HEK293 (cell line): ENCODE data around the gene ATOH7.

Source experiments
- CTCF ChIA-PET: fragments of 350-600 bp; formaldehyde crosslinking; extraction: SDS; loops from one replicate; lab custom pipeline; 2021; ENCODE audit warnings: antibody characterized with exemption; lab: Yijun Ruan, JAX
- POLR2A ChIA-PET: fragments of 300-600 bp; formaldehyde crosslinking; extraction: SDS; loops from one replicate; lab custom pipeline; 2020; ENCODE audit warnings: antibody characterized with exemption, inconsistent platforms; lab: Yijun Ruan, JAX
- H3K27ac ChIP-seq: fragments of 200-500 bp; sonication (Bioruptor generic); 2 replicates; pipeline ENCODE4 v1.5.1; 2014; ENCODE audit warnings: low read depth, low read length, control low read depth, inconsistent platforms; ENCODE audit errors: extremely low read depth
- H3K36me3 ChIP-seq, 2 experiments: fragments of 200-500 bp in 1 of 2; sonication (Bioruptor generic) in 1 of 2; 1 replicate in 1 of 2; 2 replicates in 1 of 2; pipeline ENCODE4 v1.5.1; 2014 to 2017; ENCODE audit warnings: inconsistent platforms in 2 of 2, low read length in 2 of 2; ENCODE audit not compliant: control insufficient read depth in 2 of 2, insufficient read depth in 1 of 2
- H3K4me1 ChIP-seq: fragments of 200-500 bp; sonication (Bioruptor generic); 2 replicates; pipeline ENCODE4 v1.5.1; 2014; ENCODE audit warnings: mild to moderate bottlenecking, low read length, inconsistent platforms; ENCODE audit not compliant: control insufficient read depth, insufficient read depth
- H3K4me3 ChIP-seq: 2 replicates; pipeline ENCODE4 v1.5.1; 2011; ENCODE audit warnings: low read depth, mild to moderate bottlenecking, control low read depth, low read length, moderate library complexity
- H3K9me3 ChIP-seq: fragments of 200-500 bp; sonication (Bioruptor generic); 2 replicates; pipeline ENCODE4 v1.5.1; 2014; ENCODE audit warnings: low read depth, low read length, inconsistent platforms; ENCODE audit not compliant: control insufficient read depth, insufficient read depth
- EGR2 ChIP-seq: fragments of 450-650 bp; formaldehyde crosslinking; IDR thresholded peaks from 2 replicates; pipeline ENCODE4 v1.5.1; 2016; ENCODE audit warnings: low read depth, missing biosample characterization, missing genetic modification characterization
- FEZF1 ChIP-seq: fragments of 450-650 bp; formaldehyde crosslinking; IDR thresholded peaks from 2 replicates; pipeline ENCODE4 v1.5.1; 2016; ENCODE audit warnings: missing biosample characterization, missing genetic modification characterization
- HOXD13 ChIP-seq: sonication (generic); formaldehyde crosslinking; IDR thresholded peaks from 2 replicates; pipeline ENCODE4 v1.8.0; 2022; ENCODE audit warnings: missing genetic modification reagents, borderline replicate concordance
- OSR2 ChIP-seq: fragments of 450-650 bp; formaldehyde crosslinking; IDR thresholded peaks from 2 replicates; pipeline ENCODE4 v1.5.1; 2016; ENCODE audit warnings: missing biosample characterization, missing genetic modification characterization
- PRDM6 ChIP-seq: fragments of 450-650 bp; formaldehyde crosslinking; IDR thresholded peaks from 2 replicates; pipeline ENCODE4 v1.5.1; 2017; ENCODE audit warnings: missing biosample characterization, missing genetic modification characterization
- ZNF148 ChIP-seq: fragments of 450-650 bp; formaldehyde crosslinking; IDR thresholded peaks from 2 replicates; pipeline ENCODE4 v1.5.0; 2017; ENCODE audit warnings: missing biosample characterization, missing genetic modification characterization, borderline replicate concordance
- ZNF157 ChIP-seq: fragments of 450-650 bp; formaldehyde crosslinking; IDR thresholded peaks from 2 replicates; pipeline ENCODE4 v1.5.1; 2016; ENCODE audit warnings: missing biosample characterization, missing genetic modification characterization
- ZNF18 ChIP-seq: fragments of 450-650 bp; formaldehyde crosslinking; IDR thresholded peaks from 2 replicates; pipeline ENCODE4 v1.5.1; 2016; ENCODE audit warnings: missing biosample characterization, missing genetic modification characterization
- ZNF214 ChIP-seq: fragments of 450-650 bp; formaldehyde crosslinking; IDR thresholded peaks from 2 replicates; pipeline ENCODE4 v1.5.1; 2017; ENCODE audit warnings: missing biosample characterization, mild to moderate bottlenecking, missing genetic modification characterization, borderline replicate concordance
- ZNF266 ChIP-seq: fragments of 450-650 bp; formaldehyde crosslinking; IDR thresholded peaks from 2 replicates; pipeline ENCODE4 v1.5.1; 2016; ENCODE audit warnings: missing biosample characterization, missing genetic modification characterization, low read depth
- ZNF335 ChIP-seq: fragments of 450-650 bp; formaldehyde crosslinking; conservative IDR thresholded peaks from 2 replicates; pipeline ENCODE4 v1.5.1; 2016; ENCODE audit warnings: missing biosample characterization, missing genetic modification characterization
- ZNF433 ChIP-seq: fragments of 450-650 bp; formaldehyde crosslinking; IDR thresholded peaks from 2 replicates; pipeline ENCODE4 v1.5.1; 2016; ENCODE audit warnings: missing biosample characterization, missing genetic modification characterization, low read depth
- ZNF645 ChIP-seq: fragments of 450-650 bp; formaldehyde crosslinking; IDR thresholded peaks from 2 replicates; pipeline ENCODE4; 2016; ENCODE audit warnings: missing biosample characterization, missing genetic modification characterization
- ZNF660 ChIP-seq: fragments of 450-650 bp; IDR thresholded peaks from 2 replicates; pipeline ENCODE4 v1.5.1; 2018; ENCODE audit warnings: missing biosample characterization, mild to moderate bottlenecking, missing genetic modification characterization

ATOH7 gene

GRCh38 chr10:68242051-68242450 lies 10.1 kb upstream of the ATOH7 start:
- TF ChIP-seq PRDM6 (tag by site-specific recombination), result no peak
- TF ChIP-seq ZNF18 (tag by site-specific recombination), result no peak
- TF ChIP-seq ZNF148 (tag by site-specific recombination), result no peak
- no peak for TF ChIP-seq ZNF214 (tag by site-specific recombination)
- ChIA-PET POLR2A (no interaction called here), CTCF (interaction anchor here (0.8 kb wide), 1 partner anchor 30 kb away, joined by 7 read pairs; no protein-coding TSS in a partner anchor)
- Histone ChIP-seq H3K36me3 (no peaks in the 10 kb centered on the region), H3K4me3 (no peak overlapping the region), H3K9me3 (no peaks in the 10 kb centered on the region), H3K27ac (no peak overlapping the region), H3K4me1 (no peaks in the 10 kb centered on the region)

- ChIA-PET CTCF (interaction anchor here (1.3 kb wide), 1 partner anchor 7 kb away, joined by 3 read pairs; the partner anchor contains the start of gene ATOH7), POLR2A (no interaction called here)
- peak; percentile 74 for TF ChIP-seq ZNF335 (tag by site-specific recombination)
- TF ChIP-seq FEZF1 (tag by site-specific recombination), result 0 out of 2 replicates have a peak, but pooled peaks have one; percentile 26
- TF ChIP-seq OSR2, result no peak
- no peaks in the 10 kb centered on the region for H3K9me3 ChIP-seq
- H3K4me1 ChIP-seq, result no peaks in the 10 kb centered on the region
- H3K36me3 ChIP-seq, result no peaks in the 10 kb centered on the region
- H3K4me3 ChIP-seq, result no peak overlapping the region
- H3K27ac ChIP-seq, result no peak overlapping the region
These were observed 7.8 kb upstream of the ATOH7 start for GRCh38 chr10:68239596-68240150.

GRCh38 chr10:68239069-68239468 lies 7.2 kb upstream of the ATOH7 start:
- Histone ChIP-seq H3K4me3 (no peak overlapping the region), H3K4me1 (no peaks in the 10 kb centered on the region), H3K36me3 (no peaks in the 10 kb centered on the region), H3K9me3 (no peaks in the 10 kb centered on the region), H3K27ac (no peak overlapping the region)
- CTCF ChIA-PET, result interaction anchor here (0.7 kb wide), 1 partner anchor 26 kb away, joined by 3 read pairs; no protein-coding TSS in a partner anchor
- TF ChIP-seq ZNF157 (tag by site-specific recombination), result no peak
- TF ChIP-seq ZNF266 (tag by site-specific recombination), result no peak
- TF ChIP-seq ZNF660 (tag by site-specific recombination), result no peak
- no peak for TF ChIP-seq EGR2 (tag by site-specific recombination)
- TF ChIP-seq ZNF433 (tag by site-specific recombination), result no peak
- no peak for TF ChIP-seq HOXD13 (CRISPR knock-in tag)
- no peak for TF ChIP-seq ZNF645
- POLR2A ChIA-PET, result no interaction called here
